ENCODE measurements around the gene FCHSD1. TPM values are rescaled to one million over a fixed set of nuclear protein-coding genes. Genes with fewer than 3 reads are reported as not detected.

The FCHSD1 gene
- total and polyA plus RNA-seq, 7 donors = 3.0 to 31.3 (median 17.9) TPM

DNA sequence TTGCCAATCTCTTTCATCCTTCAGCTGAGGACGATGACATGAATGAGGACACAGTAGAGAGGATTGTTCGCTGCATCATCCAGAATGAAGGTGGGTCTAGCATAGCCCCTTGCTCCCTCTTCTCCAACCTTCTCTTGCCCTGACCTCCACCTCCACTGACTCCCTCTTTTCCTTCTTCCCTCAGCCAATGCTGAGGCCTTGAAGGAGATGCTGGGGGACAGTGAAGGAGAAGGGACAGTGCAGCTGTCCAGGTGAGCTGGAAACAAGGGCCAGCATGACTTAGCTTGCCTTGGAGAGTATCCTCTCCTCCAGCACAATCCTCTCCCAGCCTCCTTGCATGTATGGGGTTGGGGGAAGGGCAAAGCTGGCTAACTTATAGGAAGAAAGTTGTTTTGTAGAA, 12.4 kb downstream of the FCHSD1 start:
- no peak for DNase-seq
- peaks cover 0 to 17% (median 7%) of the 10 kb centered on the region in 3 donors for H3K27me3 ChIP-seq
- 87 to 93% methylated on average over 2 of the region's 2 CpGs for WGBS, 2 donors
- H3K27ac ChIP-seq = no peak overlapping the region
- H3K9me3 ChIP-seq = no peaks in the 10 kb centered on the region
- H3K36me3 ChIP-seq = peaks cover 0 to 13% (median 4%) of the 10 kb centered on the region in 4 donors
- intact Hi-C loops (cut with DNase I) = no loop called here
- no peak overlapping the region for H3K4me3 ChIP-seq
- peaks cover 0 to 35% (median 30%) of the 10 kb centered on the region in 4 donors for H3K4me1 ChIP-seq
- TF ChIP-seq POLR2AphosphoS5 (IDR thresholded peaks at IDR 0.05) (no peak), EP300 (IDR thresholded peaks at IDR 0.05) (no peak), POLR2A (IDR thresholded peaks at IDR 0.05) (no peak)
- TF ChIP-seq, protein P1, sequence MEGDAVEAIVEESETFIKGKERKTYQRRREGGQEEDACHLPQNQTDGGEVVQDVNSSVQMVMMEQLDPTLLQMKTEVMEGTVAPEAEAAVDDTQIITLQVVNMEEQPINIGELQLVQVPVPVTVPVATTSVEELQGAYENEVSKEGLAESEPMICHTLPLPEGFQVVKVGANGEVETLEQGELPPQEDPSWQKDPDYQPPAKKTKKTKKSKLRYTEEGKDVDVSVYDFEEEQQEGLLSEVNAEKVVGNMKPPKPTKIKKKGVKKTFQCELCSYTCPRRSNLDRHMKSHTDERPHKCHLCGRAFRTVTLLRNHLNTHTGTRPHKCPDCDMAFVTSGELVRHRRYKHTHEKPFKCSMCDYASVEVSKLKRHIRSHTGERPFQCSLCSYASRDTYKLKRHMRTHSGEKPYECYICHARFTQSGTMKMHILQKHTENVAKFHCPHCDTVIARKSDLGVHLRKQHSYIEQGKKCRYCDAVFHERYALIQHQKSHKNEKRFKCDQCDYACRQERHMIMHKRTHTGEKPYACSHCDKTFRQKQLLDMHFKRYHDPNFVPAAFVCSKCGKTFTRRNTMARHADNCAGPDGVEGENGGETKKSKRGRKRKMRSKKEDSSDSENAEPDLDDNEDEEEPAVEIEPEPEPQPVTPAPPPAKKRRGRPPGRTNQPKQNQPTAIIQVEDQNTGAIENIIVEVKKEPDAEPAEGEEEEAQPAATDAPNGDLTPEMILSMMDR (IDR thresholded peaks at IDR 0.05) = no peak

DNA sequence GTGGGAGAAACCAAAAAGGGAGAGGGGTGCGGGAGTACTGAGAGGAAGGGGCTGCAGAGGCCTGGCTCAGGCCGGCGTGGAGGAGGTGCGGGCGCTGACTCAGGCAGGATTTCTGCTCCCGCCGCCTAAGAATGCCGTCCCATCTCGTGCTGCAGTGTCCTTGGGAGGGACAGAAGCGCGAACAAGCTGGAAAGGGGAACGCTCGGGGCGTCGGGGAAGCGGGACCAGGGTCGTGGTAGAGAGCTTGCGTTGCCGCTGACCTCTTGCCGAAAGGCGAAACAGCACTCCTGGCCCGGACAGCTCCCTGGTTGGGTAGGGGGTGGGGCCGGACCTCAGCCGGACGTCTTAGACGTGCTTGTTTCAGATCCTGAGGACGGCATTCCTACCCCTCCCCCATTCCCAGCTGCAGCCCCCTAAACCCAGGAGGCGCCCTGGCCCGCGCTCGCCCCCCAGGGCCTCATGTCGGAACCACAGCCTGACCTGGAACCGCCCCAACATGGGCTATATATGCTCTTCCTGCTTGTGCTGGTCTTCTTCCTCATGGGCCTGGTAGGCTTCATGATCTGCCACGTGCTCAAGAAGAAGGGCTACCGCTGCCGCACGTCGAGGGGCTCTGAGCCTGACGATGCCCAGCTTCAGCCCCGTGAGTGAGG, 13.3 kb downstream of the FCHSD1 start:
- peak; percentile 80 for DNase-seq
- Histone ChIP-seq H3K27ac (peak overlapping the region in 1 of 4 donors; percentile 76), H3K4me3 (peak overlapping the region; percentile 72 to 88 (median 80)), H3K27me3 (peaks cover 0 to 17% (median 7%) of the 10 kb centered on the region in 3 donors), H3K9me3 (no peaks in the 10 kb centered on the region), H3K36me3 (peaks cover 0 to 12% (median 4%) of the 10 kb centered on the region in 4 donors), H3K4me1 (peaks cover 0 to 41% (median 30%) of the 10 kb centered on the region in 4 donors)
- TF ChIP-seq, protein P1 (IDR thresholded peaks at IDR 0.05) = peak in 3 of 4 experiments; percentile 14 to 21 (median 17)
- no peak for TF ChIP-seq POLR2A (IDR thresholded peaks at IDR 0.05)
- WGBS, 2 donors = 5 to 6% methylated on average over 40 of the region's 40 CpGs
- intact Hi-C loops (cut with DNase I) = no loop called here

DNA sequence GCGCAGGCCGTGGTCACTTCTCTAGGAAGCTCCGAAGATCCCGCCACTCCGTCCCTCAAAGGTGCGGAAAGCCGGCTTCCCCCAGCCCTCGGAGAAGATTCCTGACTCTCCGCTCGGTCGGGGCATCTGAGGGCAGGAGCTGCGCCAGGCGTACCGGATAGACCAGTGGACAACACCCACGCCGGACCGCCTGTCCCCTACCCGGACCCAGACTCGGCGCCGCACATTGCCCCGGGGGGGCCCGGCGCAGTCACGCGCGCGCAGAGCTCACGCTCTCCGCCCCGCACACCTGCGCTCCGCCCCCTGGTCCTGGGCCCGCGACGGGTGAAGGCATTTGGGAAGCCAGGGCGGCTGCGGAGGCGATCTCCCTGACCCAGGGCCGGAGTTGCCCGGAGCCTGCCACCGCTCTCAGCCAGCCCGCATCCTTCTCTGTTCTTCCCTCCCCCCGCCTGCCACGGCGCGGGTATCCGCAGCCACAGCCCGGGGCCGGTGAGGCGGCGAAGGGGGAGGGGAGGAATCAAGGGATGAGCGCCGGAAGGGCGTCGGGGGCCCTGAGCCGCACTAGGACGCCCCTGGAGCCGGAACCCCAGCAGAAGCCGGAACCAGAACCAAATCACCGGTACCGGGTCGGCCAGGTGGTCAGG, 14.0 kb downstream of the FCHSD1 start:
- DNase-seq = no peak
- peaks cover 0 to 8% (median 3%) of the 10 kb centered on the region in 4 donors for H3K36me3 ChIP-seq
- WGBS, 2 donors = 1% methylated on average over 63 of the region's 63 CpGs
- peak overlapping the region; percentile 75 to 84 (median 77) for H3K27ac ChIP-seq
- peaks cover 0 to 42% (median 30%) of the 10 kb centered on the region in 4 donors for H3K4me1 ChIP-seq
- intact Hi-C loops (cut with DNase I) = no loop called here
- no peaks in the 10 kb centered on the region for H3K9me3 ChIP-seq
- no peak for TF ChIP-seq POLR2A (IDR thresholded peaks at IDR 0.05)
- TF ChIP-seq EP300 (IDR thresholded peaks at IDR 0.05) = no peak
- H3K4me3 ChIP-seq = peak overlapping the region; percentile 72 to 88 (median 80)
- peaks cover 0 to 17% (median 7%) of the 10 kb centered on the region in 3 donors for H3K27me3 ChIP-seq

DNA sequence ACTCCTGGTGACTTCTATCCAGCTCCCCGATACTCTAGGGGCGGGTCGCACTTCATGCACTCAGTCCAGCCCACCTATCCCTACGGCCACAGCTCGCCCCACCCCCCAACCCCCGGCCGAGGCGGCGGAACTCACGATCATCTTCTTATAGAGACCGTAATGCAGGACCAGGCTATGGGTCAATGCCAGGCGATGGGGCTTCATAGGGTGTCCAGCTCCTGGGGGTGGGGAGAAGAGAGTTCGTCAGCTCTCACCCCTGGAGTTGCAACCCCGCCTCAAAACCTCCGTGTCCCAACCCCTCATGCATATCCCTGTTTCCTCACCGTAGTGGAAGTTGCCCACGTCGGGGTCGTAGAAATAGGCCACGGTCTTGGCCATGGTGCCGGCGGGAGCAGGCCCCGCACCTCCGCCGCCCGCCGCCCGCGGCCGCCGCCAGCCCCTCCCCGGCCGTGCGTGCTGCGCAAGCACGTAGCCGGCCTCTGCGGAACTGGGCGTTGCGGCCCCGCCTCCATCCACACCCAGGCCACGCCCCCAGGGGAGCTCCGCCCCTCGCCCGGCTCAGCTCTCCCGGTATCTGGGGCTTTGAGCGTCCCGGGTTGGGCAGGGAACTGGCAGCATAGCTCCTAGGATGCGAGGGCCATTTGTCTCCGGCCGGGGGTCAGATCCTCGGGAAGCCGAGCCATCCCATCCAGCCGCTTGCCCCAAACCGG, 14.7 kb downstream of the FCHSD1 start, which contains the start of the genes HDAC3 and RELL2:
Gene HDAC3, minus strand, starts transcription at position 437 of the 710 bp plus-strand sequence. Its CDS starts 59 bp downstream, at position 378.
Gene RELL2, plus strand, starts transcription at position 585 of the 710 bp plus-strand sequence. CDS start 1,229 bp downstream, outside the sequence.
- peak within 1 kb of the TSS; percentile 72 to 88 (median 80) for H3K4me3 ChIP-seq
- WGBS, 2 donors = 0 to 1% methylated on average over 55 of the region's 55 CpGs
- H3K36me3 ChIP-seq = peaks cover 0 to 8% (median 3%) of the 10 kb centered on the region in 4 donors
- H3K9me3 ChIP-seq = no peaks in the 10 kb centered on the region
- TF ChIP-seq POLR2A (IDR thresholded peaks at IDR 0.05) (peak in 1 of 2 donors; percentile 59), EP300 (IDR thresholded peaks at IDR 0.05) (no peak), POLR2AphosphoS5 (IDR thresholded peaks at IDR 0.05) (peak; percentile 53 to 91 (median 79))
- TF ChIP-seq, protein P1 (IDR thresholded peaks at IDR 0.05) = no peak
- DNase-seq = peak; percentile 96
- intact Hi-C loops (cut with DNase I) = loop anchor here (1.0 kb wide), 1 partner anchor 17 kb away; no protein-coding TSS in a partner anchor
- H3K4me1 ChIP-seq = peaks cover 0 to 42% (median 30%) of the 10 kb centered on the region in 4 donors
- peaks cover 0 to 17% (median 7%) of the 10 kb centered on the region in 3 donors for H3K27me3 ChIP-seq
- peak within 1 kb of the TSS; percentile 75 to 84 (median 77) for H3K27ac ChIP-seq
